Stimulated activated effector memory CD8-positive, alpha-beta T cell treated with anti-CD3 and anti-CD28 coated beads, Interleukin-12 subunit alpha, Interleukin-12 subunit beta, amount 100 ng/mL, for 72 hours (primary cell): ENCODE results near the gene RERE.
A peak's percentile ranks its signal among the peaks of the same experiment; 100 is the strongest.

Source experiments
- ATAC-seq: fragments of 150-1000 bp; cut with Tn5 transposase; 2 replicates; pipeline ENCODE4 v1.10.0; 2021
- DNase-seq, 2 donors: peaks; one replicate each; pipeline ENCODE4 v3.0.0; 2021 to 2022; ENCODE audit warnings: low spot score in 2 of 2
- H3K27ac Mint-ChIP-seq: one replicate; pipeline ENCODE4 v1.8.0; 2022; ENCODE audit warnings: mild to moderate bottlenecking, mixed read lengths
- H3K36me3 Mint-ChIP-seq: one replicate; pipeline ENCODE4 v1.8.0; 2022; ENCODE audit warnings: mild to moderate bottlenecking, mixed read lengths
- H3K4me1 Mint-ChIP-seq: one replicate; pipeline ENCODE4 v1.8.0; 2022; ENCODE audit warnings: mixed read lengths
- H3K4me3 Mint-ChIP-seq: one replicate; pipeline ENCODE4 v1.8.0; 2022; ENCODE audit warnings: mild to moderate bottlenecking, mixed read lengths
- H3K9me3 Mint-ChIP-seq: one replicate; pipeline ENCODE4 v1.8.0; 2022; ENCODE audit warnings: mixed read lengths

Gene RERE

DNA sequence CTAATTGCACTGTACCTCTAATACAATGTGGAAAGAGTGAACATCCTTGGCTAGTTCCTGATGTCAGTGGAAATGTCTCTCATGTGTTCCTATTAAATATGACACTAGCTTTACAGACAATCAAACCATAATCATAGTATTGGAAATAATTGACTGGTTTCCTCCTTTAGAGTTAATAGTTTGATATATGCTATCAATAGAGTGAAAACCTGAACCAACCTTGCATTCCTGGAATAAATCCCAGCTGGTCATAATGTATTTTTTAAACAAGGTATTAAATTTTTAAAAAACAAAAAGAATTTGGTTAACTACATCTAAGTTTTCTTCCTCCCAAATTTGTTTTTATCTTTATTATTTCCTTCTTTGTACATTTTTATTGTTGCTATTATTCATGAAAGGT is 273.5 kb downstream of the RERE start:
- H3K4me3 Mint-ChIP-seq, result no peak overlapping the region
- H3K27ac Mint-ChIP-seq, result no peak overlapping the region
- H3K4me1 Mint-ChIP-seq, result peaks cover 42% of the 10 kb centered on the region
- DNase-seq (no peak), ATAC-seq (no peak)
- peaks cover 21% of the 10 kb centered on the region for H3K36me3 Mint-ChIP-seq
- H3K9me3 Mint-ChIP-seq, result no peaks in the 10 kb centered on the region

- Mint-ChIP-seq H3K4me3 (no peak overlapping the region), H3K9me3 (no peaks in the 10 kb centered on the region), H3K4me1 (peaks cover 43% of the 10 kb centered on the region), H3K36me3 (peaks cover 21% of the 10 kb centered on the region), H3K27ac (no peak overlapping the region)
- DNase-seq (no peak), ATAC-seq (no peak)
These were observed 275.4 kb downstream of the RERE start for GRCh38 chr1:8541961-8542521.

DNA sequence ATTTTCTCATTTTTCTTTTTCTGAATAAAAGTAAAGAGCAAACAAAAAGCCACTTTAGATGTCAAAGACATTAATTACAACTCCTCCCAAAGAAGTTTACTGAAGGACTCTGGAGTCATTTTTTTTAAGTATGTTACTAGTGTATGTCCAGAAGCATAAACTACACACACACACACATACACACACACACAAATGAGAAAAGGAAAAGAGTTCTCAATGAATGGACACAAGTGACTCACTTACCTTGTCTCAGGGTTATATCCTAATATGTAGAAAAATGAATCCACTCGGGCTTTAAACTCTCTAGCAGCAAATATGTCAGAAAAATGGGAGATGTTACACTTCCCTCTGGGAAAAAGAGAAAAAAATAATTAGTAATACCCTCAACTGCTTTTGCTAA is 276.5 kb downstream of the RERE start:
- Mint-ChIP-seq H3K9me3 (no peaks in the 10 kb centered on the region), H3K27ac (peak overlapping the region; percentile 94), H3K4me1 (peaks cover 43% of the 10 kb centered on the region), H3K4me3 (peak overlapping the region; percentile 64), H3K36me3 (peaks cover 21% of the 10 kb centered on the region)
- ATAC-seq (no peak), DNase-seq (no peak)

DNA sequence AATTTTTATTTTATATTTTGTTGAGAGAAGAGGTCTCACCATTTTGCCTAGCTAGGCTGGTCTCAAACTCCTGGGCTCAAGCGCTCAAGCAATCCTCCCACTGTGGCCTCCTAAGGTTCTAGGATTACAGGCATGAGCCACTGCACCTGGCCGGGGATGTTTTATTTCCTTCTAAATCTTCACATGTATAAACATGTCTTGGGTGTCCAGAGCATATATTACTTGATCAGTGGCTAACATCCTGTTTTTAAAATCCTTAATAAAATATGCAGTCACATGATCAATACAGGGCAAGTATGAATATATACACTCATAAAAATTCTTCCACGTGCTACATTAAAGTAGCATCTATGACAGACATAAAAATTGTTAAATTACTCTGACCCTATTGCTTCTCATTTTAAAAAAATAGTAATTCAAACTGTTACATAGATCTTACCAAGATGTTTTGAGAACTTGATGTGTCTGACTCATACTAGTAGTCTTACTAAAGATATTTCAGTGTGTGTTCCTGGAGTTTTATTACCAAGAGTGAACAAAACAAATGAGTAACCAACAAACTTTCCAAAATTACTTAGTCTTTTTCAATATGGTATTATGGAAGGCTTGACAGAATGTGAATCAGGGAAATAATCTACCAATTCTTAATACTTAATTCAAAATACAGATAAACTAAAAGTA is 277.0 kb downstream of the RERE start:
- Mint-ChIP-seq H3K36me3 (peaks cover 24% of the 10 kb centered on the region), H3K9me3 (no peaks in the 10 kb centered on the region), H3K27ac (peak overlapping the region; percentile 94), H3K4me3 (peak overlapping the region; percentile 64), H3K4me1 (peaks cover 42% of the 10 kb centered on the region)
- no peak for DNase-seq
- ATAC-seq, result peak; percentile 92

DNA sequence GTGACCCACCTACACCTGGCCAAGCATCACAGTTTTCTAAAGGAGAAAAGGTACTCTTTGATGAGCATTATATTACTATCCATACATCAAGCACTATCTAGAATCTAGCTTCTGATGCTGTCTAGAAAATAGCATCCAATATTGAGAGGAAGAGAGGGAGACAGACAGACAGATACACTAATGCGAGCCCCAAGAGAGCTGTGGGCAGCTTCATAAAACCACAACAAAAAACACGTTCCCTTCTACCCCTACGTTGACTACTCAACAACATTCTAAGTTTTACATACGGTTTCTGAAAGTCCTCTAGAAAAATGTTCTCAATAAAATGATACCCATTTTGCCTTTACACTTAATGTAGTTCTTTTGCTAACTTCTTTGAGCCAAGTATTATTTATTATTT is 277.8 kb downstream of the RERE start:
- Mint-ChIP-seq H3K4me3 (no peak overlapping the region), H3K36me3 (peaks cover 19% of the 10 kb centered on the region), H3K27ac (peak overlapping the region; percentile 94), H3K4me1 (peaks cover 35% of the 10 kb centered on the region), H3K9me3 (no peaks in the 10 kb centered on the region)
- no peak for ATAC-seq
- no peak for DNase-seq

GRCh38 chr1:8538502-8538901 is 278.9 kb downstream of the RERE start:
- H3K4me1 Mint-ChIP-seq, result peaks cover 29% of the 10 kb centered on the region

GRCh38 chr1:8537991-8538390 is 279.4 kb downstream of the RERE start:
- H3K4me1 Mint-ChIP-seq, result peaks cover 29% of the 10 kb centered on the region
- no peak overlapping the region for H3K27ac Mint-ChIP-seq
- peaks cover 14% of the 10 kb centered on the region for H3K36me3 Mint-ChIP-seq

More at GRCh38 chr1:8538502-8538901, 278.9 kb downstream of the RERE start:
- DNase-seq, result no peak
- Mint-ChIP-seq H3K27ac (no peak overlapping the region), H3K9me3 (no peaks in the 10 kb centered on the region), H3K4me3 (no peak overlapping the region), H3K36me3 (peaks cover 14% of the 10 kb centered on the region)
- no peak for ATAC-seq

GRCh38 chr1:8536515-8536914 is 280.9 kb downstream of the RERE start:
- ATAC-seq (no peak), DNase-seq (no peak)
- Mint-ChIP-seq H3K4me1 (peaks cover 29% of the 10 kb centered on the region), H3K27ac (no peak overlapping the region), H3K36me3 (peaks cover 14% of the 10 kb centered on the region), H3K9me3 (no peaks in the 10 kb centered on the region), H3K4me3 (no peak overlapping the region)

More at GRCh38 chr1:8537991-8538390, 279.4 kb downstream of the RERE start:
- no peak for ATAC-seq
- Mint-ChIP-seq H3K4me3 (no peak overlapping the region), H3K9me3 (no peaks in the 10 kb centered on the region)
- DNase-seq, result no peak

DNA sequence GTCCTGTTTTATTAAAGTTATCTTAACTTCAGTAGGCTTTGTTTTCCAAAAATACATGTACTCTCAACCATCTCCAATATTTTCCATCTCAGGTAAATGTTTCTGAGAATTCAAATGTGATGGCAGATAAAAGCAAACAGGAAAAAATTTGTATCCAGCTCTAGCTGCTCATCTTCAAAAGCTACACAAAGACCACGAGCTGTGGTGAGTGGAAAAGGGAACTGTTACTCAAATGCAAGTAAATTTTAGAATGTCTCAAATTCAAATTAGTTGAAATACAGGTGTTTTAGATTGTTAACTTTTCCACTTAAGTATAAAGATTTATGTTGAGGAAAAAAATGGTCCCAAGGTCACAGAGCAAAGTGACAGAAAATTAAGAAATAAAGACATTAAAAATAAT is 283.5 kb downstream of the RERE start:
- ATAC-seq (no peak), DNase-seq (no peak)
- no peak overlapping the region for H3K27ac Mint-ChIP-seq
- peaks cover 4% of the 10 kb centered on the region for H3K36me3 Mint-ChIP-seq
- H3K4me1 Mint-ChIP-seq, result peaks cover 10% of the 10 kb centered on the region
- no peaks in the 10 kb centered on the region for H3K9me3 Mint-ChIP-seq
- H3K4me3 Mint-ChIP-seq, result no peak overlapping the region

DNA sequence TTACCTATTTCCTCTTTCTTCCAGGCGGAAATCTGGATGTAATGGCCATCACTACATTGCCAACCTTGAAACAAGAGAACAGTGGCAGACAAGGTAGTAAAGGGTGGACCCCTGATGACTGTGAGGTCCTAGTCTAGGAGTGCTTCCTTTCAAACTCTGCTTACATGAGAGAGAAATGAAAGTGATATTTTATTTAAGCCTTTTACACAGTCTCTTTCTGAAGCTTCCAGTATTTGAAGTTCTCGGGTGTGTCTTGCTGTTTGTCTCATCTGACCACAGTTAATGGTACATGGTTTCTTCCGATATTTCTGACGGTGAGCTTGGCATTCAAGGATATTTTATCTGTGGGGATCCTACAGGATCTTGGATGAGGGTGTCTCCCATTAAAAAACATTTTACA is 284.3 kb downstream of the RERE start:
- Mint-ChIP-seq H3K27ac (no peak overlapping the region), H3K4me1 (peaks cover 3% of the 10 kb centered on the region), H3K4me3 (no peak overlapping the region), H3K36me3 (peaks cover 4% of the 10 kb centered on the region), H3K9me3 (no peaks in the 10 kb centered on the region)
- DNase-seq, result no peak
- ATAC-seq, result no peak

GRCh38 chr1:8529901-8530300 is 287.5 kb downstream of the RERE start:
- Mint-ChIP-seq H3K4me3 (no peak overlapping the region), H3K36me3 (no peaks in the 10 kb centered on the region), H3K4me1 (peaks cover 7% of the 10 kb centered on the region), H3K9me3 (no peaks in the 10 kb centered on the region), H3K27ac (no peak overlapping the region)
- DNase-seq, result no peak
- ATAC-seq, result no peak

DNA sequence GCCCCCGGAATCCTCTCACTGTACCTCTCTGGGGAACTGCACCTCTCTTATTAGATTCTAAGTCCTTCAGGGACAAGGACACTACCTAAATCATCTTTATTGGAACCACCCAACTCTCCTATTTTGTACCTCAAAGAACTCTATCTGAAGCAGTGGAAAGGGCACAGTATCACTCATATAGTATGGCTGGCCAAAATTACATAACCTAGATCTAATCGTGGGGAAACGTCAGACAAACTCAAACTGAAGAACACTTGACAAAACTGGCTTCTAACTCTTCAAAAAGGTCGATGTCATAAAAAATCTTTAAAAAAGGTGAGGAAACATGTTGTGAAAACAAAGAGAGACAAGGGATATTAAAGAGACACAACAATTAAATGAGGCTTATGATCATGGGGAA is 289.5 kb downstream of the RERE start:
- ATAC-seq, result no peak
- Mint-ChIP-seq H3K27ac (peak overlapping the region; percentile 35), H3K36me3 (no peaks in the 10 kb centered on the region), H3K4me3 (no peak overlapping the region), H3K4me1 (peaks cover 7% of the 10 kb centered on the region), H3K9me3 (no peaks in the 10 kb centered on the region)
- no peak for DNase-seq

DNA sequence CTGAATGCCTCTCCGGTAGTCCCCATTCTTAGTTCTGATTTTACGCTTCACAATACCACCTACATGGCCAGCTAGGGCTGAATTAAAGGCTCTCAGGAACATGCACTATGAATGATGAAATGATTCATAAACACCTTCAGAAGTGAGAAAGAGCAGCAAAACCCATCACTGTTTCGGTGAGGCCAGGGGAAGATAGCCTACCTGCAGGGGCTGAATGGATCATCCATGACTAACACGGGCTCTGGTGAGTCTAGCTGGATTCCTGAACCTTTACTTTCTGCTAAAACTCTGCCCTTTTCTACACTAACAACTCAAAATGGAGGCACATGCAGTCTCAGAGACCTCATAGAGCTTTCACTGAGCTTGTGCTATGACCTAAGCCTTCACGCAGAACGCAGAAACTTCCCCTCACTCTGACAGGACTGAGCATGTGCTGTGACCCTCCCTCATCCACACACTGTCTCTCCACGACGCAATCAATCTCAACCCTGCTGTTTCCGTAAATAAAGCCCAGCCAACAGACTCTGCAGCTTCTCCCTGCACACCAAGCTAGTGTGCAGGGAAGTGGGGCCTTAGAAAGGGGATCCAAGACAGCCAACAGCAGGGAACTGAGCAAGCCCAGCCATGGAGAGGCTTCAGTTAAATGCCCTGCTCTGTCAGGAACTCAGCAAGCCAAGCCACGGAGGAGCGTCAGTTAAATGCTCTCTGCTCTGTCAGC is 291.7 kb downstream of the RERE start:
- Mint-ChIP-seq H3K4me3 (no peak overlapping the region), H3K36me3 (peaks cover 7% of the 10 kb centered on the region), H3K27ac (no peak overlapping the region), H3K4me1 (peaks cover 17% of the 10 kb centered on the region), H3K9me3 (no peaks in the 10 kb centered on the region)
- DNase-seq, result peak in 1 of 2 donors; percentile 25
- ATAC-seq, result peak; percentile 97

- DNase-seq (peak in 1 of 2 donors; percentile 66), ATAC-seq (no peak)
- peaks cover 7% of the 10 kb centered on the region for H3K36me3 Mint-ChIP-seq
- H3K27ac Mint-ChIP-seq, result no peak overlapping the region
- peaks cover 20% of the 10 kb centered on the region for H3K4me1 Mint-ChIP-seq
- H3K9me3 Mint-ChIP-seq, result no peaks in the 10 kb centered on the region
- no peak overlapping the region for H3K4me3 Mint-ChIP-seq
These were observed 292.3 kb downstream of the RERE start for GRCh38 chr1:8525216-8525557.

DNA sequence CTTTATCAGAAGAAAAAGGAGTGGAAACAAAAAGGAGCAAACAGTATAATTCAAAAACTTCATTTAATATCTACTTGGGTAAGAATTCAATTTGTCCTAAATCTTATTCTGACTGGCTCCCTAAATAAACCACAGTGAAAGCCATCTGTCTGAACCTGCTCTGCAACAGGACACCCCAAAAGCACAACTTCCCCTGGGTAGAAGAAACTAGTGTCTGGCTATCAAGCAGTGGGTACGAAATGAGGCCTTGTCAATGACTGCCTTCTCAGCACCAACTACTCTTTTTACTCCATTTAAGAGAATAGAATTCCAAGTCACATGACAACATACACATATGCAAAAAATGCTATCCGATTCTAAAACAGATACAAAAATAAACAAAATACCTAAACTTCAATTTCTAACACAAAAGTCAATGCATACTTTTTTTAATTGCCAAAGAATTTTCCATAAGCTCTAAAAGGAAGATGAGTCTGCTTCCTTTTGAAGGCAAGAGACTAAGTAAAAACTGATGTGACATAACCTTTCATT is 292.7 kb downstream of the RERE start:
- H3K4me3 Mint-ChIP-seq, result no peak overlapping the region
- no peak for DNase-seq
- peaks cover 20% of the 10 kb centered on the region for H3K4me1 Mint-ChIP-seq
- no peaks in the 10 kb centered on the region for H3K9me3 Mint-ChIP-seq
- no peak overlapping the region for H3K27ac Mint-ChIP-seq
- peaks cover 7% of the 10 kb centered on the region for H3K36me3 Mint-ChIP-seq
- no peak for ATAC-seq
